Suprapubic skin (tissue), 4 donors: Measurements from ENCODE around the gene HK3.

Experiments used
- CTCF ChIP-seq, 2 donors: fragments of 200-600 bp in 1 of 2; fragments of 450-650 bp in 1 of 2; sonication (generic) in 1 of 2; IDR thresholded peaks; one replicate each; pipeline ENCODE4 v1.5.1; 2016 to 2019; ENCODE audit warnings: antibody characterized with exemption in 2 of 2, mild to moderate bottlenecking in 1 of 2, moderate library complexity in 1 of 2
- EP300 ChIP-seq: sonication (generic); formaldehyde crosslinking; IDR thresholded peaks from one replicate; pipeline ENCODE4 v1.6.1; 2017; ENCODE audit warnings: antibody characterized with exemption
- POLR2A ChIP-seq, 2 donors: fragments of 450-650 bp; IDR thresholded peaks; one replicate each; pipeline ENCODE4 v1.6.1; 2017; ENCODE audit warnings: antibody characterized with exemption in 2 of 2, mild to moderate bottlenecking in 2 of 2, moderate library complexity in 2 of 2
- POLR2AphosphoS5 ChIP-seq, 3 donors: sonication (generic); formaldehyde crosslinking; IDR thresholded peaks; one replicate each; pipeline ENCODE4 v1.6.1; 2017; ENCODE audit warnings: antibody characterized with exemption in 3 of 3

- no peak for TF ChIP-seq EP300
- TF ChIP-seq POLR2A (IDR thresholded peaks at IDR 0.05): no peak
- no peak for TF ChIP-seq CTCF (IDR thresholded peaks at IDR 0.05)
- no peak for TF ChIP-seq POLR2AphosphoS5 (IDR thresholded peaks at IDR 0.05)
Measured at GRCh38 chr5:176886336-176887251, 12.6 kb downstream of the HK3 start.
